Upper lobe of left lung (tissue), 6 donors: ENCODE data around the gene MCF2L2. TPM values are rescaled to one million over a fixed set of nuclear protein-coding genes. Genes with fewer than 3 reads are reported as not detected.

ENCODE experiments used
- ATAC-seq, 2 donors: fragments of 200-7000 bp; cut with Tn5 transposase; one replicate each; pipeline ENCODE4 v1.9.1; 2022; ENCODE audit warnings: mild to moderate bottlenecking in 2 of 2, moderate library complexity in 2 of 2; ENCODE audit not compliant: low FRiP score in 2 of 2
- DNase-seq, 2 donors: peaks; one replicate each; pipeline ENCODE4 v3.0.0-alpha.2; 2019 to 2020
- H3K27ac ChIP-seq, 4 donors: fragments of 200-600 bp; sonication (generic); one replicate each; pipeline ENCODE4 v1.5.1; 2016 to 2019
- H3K27me3 ChIP-seq, 4 donors: fragments of 200-600 bp; sonication (generic); one replicate each; pipeline ENCODE4 v1.5.1; 2017 to 2019
- H3K36me3 ChIP-seq, 4 donors: fragments of 200-600 bp; sonication (generic); one replicate each; pipeline ENCODE4 v1.5.1; 2016 to 2019
- H3K4me1 ChIP-seq, 4 donors: fragments of 200-600 bp; sonication (generic); one replicate each; pipeline ENCODE4 v1.5.1; 2018 to 2019
- H3K4me3 ChIP-seq, 4 donors: fragments of 200-600 bp; sonication (generic); one replicate each; pipeline ENCODE4 v1.5.1; 2017 to 2019; ENCODE audit warnings: mild to moderate bottlenecking in 2 of 4, moderate library complexity in 1 of 4
- H3K9me3 ChIP-seq, 4 donors: fragments of 200-600 bp; sonication (generic); one replicate each; pipeline ENCODE4 v1.5.1; 2018 to 2019
- CTCF ChIP-seq, 6 experiments: fragments of 450-650 bp in 4 of 6; fragments of 200-600 bp in 2 of 6; sonication (generic) in 2 of 6; IDR thresholded peaks; one replicate each; pipeline ENCODE4 v1.5.1; 2016 to 2019; ENCODE audit warnings: antibody characterized with exemption in 6 of 6
- EP300 ChIP-seq, 4 donors: sonication (generic); formaldehyde crosslinking; IDR thresholded peaks; one replicate each; pipeline ENCODE4 v1.5.1; 2017; ENCODE audit warnings: antibody characterized with exemption in 4 of 4, control low read depth in 2 of 4
- POLR2A ChIP-seq, 4 donors: fragments of 450-650 bp; IDR thresholded peaks; one replicate each; pipeline ENCODE4 v1.5.1; 2016 to 2017; ENCODE audit warnings: antibody characterized with exemption in 4 of 4, mild to moderate bottlenecking in 2 of 4
- POLR2AphosphoS5 ChIP-seq, 2 donors: sonication (generic); formaldehyde crosslinking; IDR thresholded peaks; one replicate each; pipeline ENCODE4 v1.5.1; 2017; ENCODE audit warnings: antibody characterized with exemption in 2 of 2
- WGBS, 2 donors: methylation state at CpG; one replicate each; pipeline ENCODE4 v1.1.5; 2017 to 2018; 5-methylcytosine and 5-hydroxymethylcytosine counted together
- total RNA-seq, 6 donors: library from RNA; depleted of rRNA in 4 of 6; stranded (reverse); fragments of >200 nt in 4 of 6; gene quantifications; one replicate each; pipeline versions ENCODE4 v1.1.0 to v1.2.1, GENCODE V29; 2016 to 2021
- donor health status: DM: no; HTN: no; CAD: no; lungs with moderate emphysema.
- donor health status: DM: no; HTN: yes; CAD: no; lungs with severe emphysema.

MCF2L2 gene
- total RNA-seq, 6 donors from 2014 or later: 0.22 to 2.0 (median 1.2) TPM

DNA sequence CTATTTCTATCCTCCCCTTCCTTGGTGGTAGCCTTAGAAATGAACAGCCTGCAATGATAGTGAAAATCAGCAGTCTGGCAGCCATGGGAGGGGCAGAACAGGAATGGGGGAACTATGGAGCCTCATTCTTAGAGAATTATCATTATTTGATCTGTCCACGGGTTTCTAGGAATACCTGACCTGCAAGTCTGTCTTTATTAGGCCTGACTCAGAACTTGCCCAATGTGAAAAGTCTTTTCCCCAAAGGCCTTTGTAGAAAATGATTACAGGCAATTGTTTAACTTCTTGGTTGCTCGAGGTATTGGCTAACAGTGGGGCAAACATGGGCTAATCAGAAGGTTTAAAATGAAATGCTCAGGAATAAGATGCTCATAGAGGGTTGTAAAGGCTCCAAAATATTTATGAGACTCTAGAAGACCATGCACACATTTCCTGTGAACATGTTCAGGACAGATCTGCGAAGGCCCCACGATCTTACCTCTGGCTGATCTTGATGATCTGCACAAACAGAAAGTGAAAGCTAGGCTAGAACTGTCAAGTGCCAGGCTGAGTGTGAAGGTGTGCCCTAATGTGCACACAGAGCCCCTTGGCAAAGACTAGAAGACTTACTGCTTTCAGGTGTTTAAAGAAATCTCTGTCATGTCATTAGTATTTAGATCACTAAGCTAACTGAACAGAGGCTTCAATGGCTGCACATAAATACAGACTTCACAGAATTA is 226.3 kb downstream of the MCF2L2 start:
- Histone ChIP-seq H3K27ac (no peak overlapping the region), H3K9me3 (no peaks in the 10 kb centered on the region), H3K36me3 (no peaks in the 10 kb centered on the region), H3K4me3 (peak overlapping the region in 1 of 4 donors; percentile 6), H3K4me1 (peaks cover 0 to 10% (median 0%) of the 10 kb centered on the region in 4 donors), H3K27me3 (no peaks in the 10 kb centered on the region)
- WGBS, 2 donors: 49 to 66% methylated on average over 4 of the region's 4 CpGs
- no peak for TF ChIP-seq CTCF (IDR thresholded peaks at IDR 0.05)
- no peak for TF ChIP-seq POLR2A (IDR thresholded peaks at IDR 0.05)
- TF ChIP-seq EP300 (IDR thresholded peaks at IDR 0.05): no peak
- TF ChIP-seq POLR2AphosphoS5 (IDR thresholded peaks at IDR 0.05): no peak
- peak in 1 of 2 donors; percentile 37 for DNase-seq
- ATAC-seq: no peak

DNA sequence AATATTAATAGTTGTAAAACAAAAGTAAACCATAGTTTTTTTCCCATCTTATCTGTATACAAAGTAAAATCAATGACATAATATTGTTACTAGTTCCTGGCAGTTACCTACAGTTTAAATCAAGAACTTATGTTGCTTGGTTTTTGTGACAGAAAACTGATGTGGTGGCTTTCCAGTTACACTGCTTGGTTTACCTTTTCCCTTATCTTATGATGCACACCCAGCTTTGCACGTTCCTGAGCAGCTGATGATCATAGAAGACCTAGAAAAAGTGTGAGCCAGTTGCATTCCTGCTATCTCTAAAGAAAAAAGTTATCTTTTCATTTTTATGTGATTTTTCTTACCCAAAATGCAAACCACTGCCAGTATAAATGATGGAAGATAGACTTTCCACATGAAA is 229.5 kb downstream of the MCF2L2 start:
- ATAC-seq: no peak
- Histone ChIP-seq H3K36me3 (no peaks in the 10 kb centered on the region), H3K27me3 (no peaks in the 10 kb centered on the region), H3K4me3 (no peak overlapping the region), H3K27ac (no peak overlapping the region), H3K4me1 (peaks cover 0 to 10% (median 0%) of the 10 kb centered on the region in 4 donors), H3K9me3 (no peaks in the 10 kb centered on the region)
- no peak for DNase-seq
- TF ChIP-seq CTCF (IDR thresholded peaks at IDR 0.05) (no peak), POLR2AphosphoS5 (IDR thresholded peaks at IDR 0.05) (no peak), POLR2A (IDR thresholded peaks at IDR 0.05) (no peak)
- WGBS, 2 donors: 30 to 37% methylated on average over 1 of the region's 1 CpG

DNA sequence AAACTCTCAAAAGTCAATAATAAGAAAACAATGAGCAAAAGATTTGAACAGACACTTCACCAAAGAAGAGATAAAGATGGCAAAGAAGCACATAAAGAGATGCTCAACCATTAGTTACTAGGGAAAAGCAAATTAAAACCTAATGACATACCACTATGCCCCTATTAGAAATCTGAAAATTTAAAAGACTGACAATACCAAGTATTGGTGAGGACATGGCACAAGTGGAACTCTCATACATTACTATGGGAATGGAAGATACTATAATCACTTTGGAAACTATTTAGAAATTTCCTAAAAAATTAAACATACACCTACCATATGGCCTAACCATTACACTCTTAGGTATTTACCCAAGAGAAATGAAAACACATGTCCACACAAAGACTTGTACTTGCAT is 230.7 kb downstream of the MCF2L2 start:
- Histone ChIP-seq H3K27ac (no peak overlapping the region), H3K4me3 (no peak overlapping the region), H3K4me1 (peaks cover 0 to 9% (median 0%) of the 10 kb centered on the region in 4 donors), H3K36me3 (no peaks in the 10 kb centered on the region), H3K9me3 (no peaks in the 10 kb centered on the region), H3K27me3 (no peaks in the 10 kb centered on the region)
- TF ChIP-seq POLR2AphosphoS5 (IDR thresholded peaks at IDR 0.05) (no peak), CTCF (IDR thresholded peaks at IDR 0.05) (no peak), POLR2A (IDR thresholded peaks at IDR 0.05) (no peak), EP300 (IDR thresholded peaks at IDR 0.05) (no peak)
- ATAC-seq (no peak), DNase-seq (no peak)

DNA sequence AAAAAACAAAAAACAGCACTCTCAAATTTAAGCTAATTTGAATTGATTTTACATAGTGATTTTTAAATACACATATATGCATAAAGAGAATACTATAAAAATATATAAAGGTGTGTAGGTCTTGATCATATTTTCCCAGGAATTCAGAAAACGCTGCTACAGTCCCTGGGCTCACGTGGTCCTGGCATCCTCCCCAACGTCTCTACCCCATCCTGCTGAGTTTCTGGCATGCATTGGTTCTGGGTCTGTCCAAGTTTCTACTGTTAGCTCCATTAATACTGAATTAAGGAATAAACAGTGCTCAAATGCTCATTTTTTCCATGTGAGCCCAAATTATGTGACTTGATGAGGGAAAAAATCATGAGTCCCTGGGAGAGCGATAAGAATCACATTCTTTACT is 233.2 kb downstream of the MCF2L2 start:
- H3K36me3 ChIP-seq: no peaks in the 10 kb centered on the region
- ATAC-seq (no peak), DNase-seq (no peak)
- H3K4me3 ChIP-seq: no peak overlapping the region
- no peak overlapping the region for H3K27ac ChIP-seq
- WGBS, 2 donors: 87 to 88% methylated on average over 4 of the region's 4 CpGs
- no peak for TF ChIP-seq POLR2A (IDR thresholded peaks at IDR 0.05)
- TF ChIP-seq CTCF (IDR thresholded peaks at IDR 0.05): no peak
- no peak for TF ChIP-seq POLR2AphosphoS5 (IDR thresholded peaks at IDR 0.05)
- no peak for TF ChIP-seq EP300 (IDR thresholded peaks at IDR 0.05)
- no peaks in the 10 kb centered on the region for H3K9me3 ChIP-seq
- no peaks in the 10 kb centered on the region for H3K27me3 ChIP-seq
- H3K4me1 ChIP-seq: no peaks in the 10 kb centered on the region
